ENCODE results near the gene IPPK. TPM values are rescaled to one million over a fixed set of nuclear protein-coding genes. Genes with fewer than 3 reads are reported as not detected.

The IPPK gene
- total RNA-seq, 4 donors from 2014 or later = 7.2 to 14.1 (median 8.9) TPM

DNA sequence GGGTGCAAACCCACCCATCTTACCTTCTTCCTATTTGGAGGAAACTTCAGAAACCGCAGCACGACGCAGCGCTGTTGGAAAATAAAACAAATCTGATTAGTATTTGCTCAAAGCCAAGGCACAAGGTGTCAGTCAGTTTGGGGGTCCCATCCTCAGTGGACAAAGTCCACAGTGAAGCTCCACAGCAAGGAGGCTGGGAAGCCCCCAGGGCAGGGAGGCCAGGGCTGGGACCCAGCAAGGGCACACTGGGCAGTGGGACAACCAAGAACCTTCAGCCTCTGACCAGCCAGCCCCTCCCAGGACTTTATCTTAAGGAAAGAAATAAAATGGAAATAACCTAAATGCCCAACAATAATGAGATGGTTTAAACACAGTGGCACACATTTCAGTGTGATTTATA is 11.3 kb downstream of the IPPK start:
- peaks cover 0 to 48% of the 10 kb centered on the region in 2 donors for H3K36me3 ChIP-seq
- no peak overlapping the region for H3K4me3 ChIP-seq
- 89 to 94% methylated on average over 4 of the region's 4 CpGs for WGBS, 2 donors (ENCODE audit: low coverage in 1 of 2)
- H3K4me1 ChIP-seq = peaks cover 0 to 17% (median 3%) of the 10 kb centered on the region in 3 donors
- TF ChIP-seq, protein P1, sequence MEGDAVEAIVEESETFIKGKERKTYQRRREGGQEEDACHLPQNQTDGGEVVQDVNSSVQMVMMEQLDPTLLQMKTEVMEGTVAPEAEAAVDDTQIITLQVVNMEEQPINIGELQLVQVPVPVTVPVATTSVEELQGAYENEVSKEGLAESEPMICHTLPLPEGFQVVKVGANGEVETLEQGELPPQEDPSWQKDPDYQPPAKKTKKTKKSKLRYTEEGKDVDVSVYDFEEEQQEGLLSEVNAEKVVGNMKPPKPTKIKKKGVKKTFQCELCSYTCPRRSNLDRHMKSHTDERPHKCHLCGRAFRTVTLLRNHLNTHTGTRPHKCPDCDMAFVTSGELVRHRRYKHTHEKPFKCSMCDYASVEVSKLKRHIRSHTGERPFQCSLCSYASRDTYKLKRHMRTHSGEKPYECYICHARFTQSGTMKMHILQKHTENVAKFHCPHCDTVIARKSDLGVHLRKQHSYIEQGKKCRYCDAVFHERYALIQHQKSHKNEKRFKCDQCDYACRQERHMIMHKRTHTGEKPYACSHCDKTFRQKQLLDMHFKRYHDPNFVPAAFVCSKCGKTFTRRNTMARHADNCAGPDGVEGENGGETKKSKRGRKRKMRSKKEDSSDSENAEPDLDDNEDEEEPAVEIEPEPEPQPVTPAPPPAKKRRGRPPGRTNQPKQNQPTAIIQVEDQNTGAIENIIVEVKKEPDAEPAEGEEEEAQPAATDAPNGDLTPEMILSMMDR (IDR thresholded peaks at IDR 0.05) = no peak
- TF ChIP-seq EP300 (IDR thresholded peaks at IDR 0.05) = no peak
- no peak for TF ChIP-seq POLR2A (IDR thresholded peaks at IDR 0.05)
- TF ChIP-seq POLR2AphosphoS5 (IDR thresholded peaks at IDR 0.05) = no peak
- no peak for ATAC-seq
- H3K9me3 ChIP-seq = no peaks in the 10 kb centered on the region
- H3K27me3 ChIP-seq = no peaks in the 10 kb centered on the region
- H3K27ac ChIP-seq = no peak overlapping the region

DNA sequence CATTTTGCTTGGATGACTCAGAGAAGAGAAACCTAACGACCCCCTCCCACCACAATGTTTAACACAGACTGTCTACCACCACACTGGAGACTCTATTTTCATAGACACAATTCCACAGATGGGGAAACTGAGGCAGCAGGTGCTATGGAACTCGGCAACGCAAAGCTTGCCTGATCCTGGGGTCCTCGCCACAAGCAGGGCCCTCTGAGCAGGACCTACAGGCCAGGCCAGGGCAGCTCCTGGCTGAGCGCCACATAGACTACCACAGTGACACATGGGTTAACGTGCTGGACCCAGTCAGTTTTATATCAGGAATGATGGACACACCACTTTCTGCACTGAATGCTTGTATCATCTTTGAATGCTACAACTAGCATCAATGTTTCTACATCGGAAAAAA is 11.8 kb downstream of the IPPK start:
- no peak for ATAC-seq
- no peaks in the 10 kb centered on the region for H3K27me3 ChIP-seq
- TF ChIP-seq POLR2AphosphoS5 (IDR thresholded peaks at IDR 0.05) (no peak), POLR2A (IDR thresholded peaks at IDR 0.05) (no peak)
- H3K4me3 ChIP-seq = no peak overlapping the region
- no peaks in the 10 kb centered on the region for H3K9me3 ChIP-seq
- peaks cover 0 to 21% (median 3%) of the 10 kb centered on the region in 3 donors for H3K4me1 ChIP-seq
- H3K36me3 ChIP-seq = peaks cover 0 to 48% of the 10 kb centered on the region in 2 donors
- no peak overlapping the region for H3K27ac ChIP-seq
- 92 to 100% methylated on average over 1 to 2 of the region's 7 CpGs for WGBS, 2 donors (ENCODE audit: low coverage in 1 of 2)

DNA sequence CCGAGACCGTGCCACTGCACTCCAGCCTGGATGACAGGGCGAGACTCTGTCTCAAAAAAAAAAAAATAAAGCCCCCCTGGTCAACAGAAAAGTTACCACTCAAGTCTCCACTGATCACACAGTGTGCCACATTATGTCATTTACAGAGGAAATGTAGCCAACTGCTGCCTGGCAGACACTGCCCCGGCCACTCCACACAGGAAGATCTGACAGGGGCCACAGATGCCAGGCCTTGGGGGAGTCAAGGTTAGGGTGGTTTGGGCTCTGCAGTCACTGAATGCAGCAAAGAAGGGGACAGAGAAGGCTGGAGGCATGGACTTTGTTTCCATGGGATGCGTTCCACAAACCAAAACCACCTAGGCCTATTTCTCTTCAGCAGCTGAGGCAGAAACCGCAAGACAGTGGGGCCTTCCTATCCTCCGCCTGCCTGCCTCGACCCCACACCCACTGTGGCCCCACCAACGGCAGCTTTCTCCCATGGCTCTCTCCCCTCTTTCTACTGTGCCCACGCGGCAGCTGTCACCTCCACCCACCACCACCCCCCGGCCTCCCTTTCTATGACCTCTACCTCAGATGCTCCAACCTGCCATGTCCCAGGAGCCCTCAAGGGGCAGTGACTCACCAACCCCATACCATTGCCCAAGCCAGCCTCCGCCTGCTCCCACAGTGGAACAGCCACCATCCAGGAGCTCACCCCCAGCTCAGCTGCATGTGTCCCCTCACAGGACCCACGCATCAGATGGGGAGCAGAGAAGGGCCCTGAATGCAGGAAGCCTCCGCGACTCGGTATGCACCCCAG is 12.4 kb downstream of the IPPK start:
- no peak for ATAC-seq
- H3K27me3 ChIP-seq = no peaks in the 10 kb centered on the region
- TF ChIP-seq EP300 (IDR thresholded peaks at IDR 0.05) = no peak
- no peak for TF ChIP-seq POLR2A (IDR thresholded peaks at IDR 0.05)
- TF ChIP-seq, protein P1 (IDR thresholded peaks at IDR 0.05) = no peak
- TF ChIP-seq POLR2AphosphoS5 (IDR thresholded peaks at IDR 0.05) = no peak
- 76 to 89% methylated on average over 3 to 8 of the region's 17 CpGs for WGBS, 2 donors (ENCODE audit: low coverage in 1 of 2)
- no peak overlapping the region for H3K4me3 ChIP-seq
- H3K27ac ChIP-seq = no peak overlapping the region
- peaks cover 0 to 50% of the 10 kb centered on the region in 2 donors for H3K36me3 ChIP-seq
- no peaks in the 10 kb centered on the region for H3K9me3 ChIP-seq
- peaks cover 0 to 27% (median 3%) of the 10 kb centered on the region in 3 donors for H3K4me1 ChIP-seq

DNA sequence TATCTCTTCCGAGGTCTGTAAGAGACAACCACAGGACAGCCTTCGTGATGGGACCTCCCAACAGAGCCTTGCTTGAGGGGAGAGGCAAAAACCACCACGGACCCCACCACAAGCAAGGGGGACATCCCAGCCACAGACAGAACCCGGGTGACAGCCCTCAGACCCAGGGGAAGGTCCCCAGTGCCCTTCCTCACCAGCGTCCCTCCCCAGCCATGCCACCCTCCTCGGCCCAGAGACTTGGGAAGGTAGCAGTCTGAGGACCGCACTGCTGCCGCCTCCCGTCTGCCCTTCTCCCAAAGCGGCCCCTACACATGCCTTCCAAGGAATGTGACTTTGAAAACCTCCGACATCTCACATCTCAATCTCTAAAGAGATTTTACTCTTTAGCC is 13.4 kb downstream of the IPPK start:
- Histone ChIP-seq H3K9me3 (no peaks in the 10 kb centered on the region), H3K4me3 (no peak overlapping the region), H3K4me1 (peaks cover 0 to 28% (median 3%) of the 10 kb centered on the region in 3 donors), H3K27me3 (no peaks in the 10 kb centered on the region), H3K36me3 (peaks cover 0 to 55% of the 10 kb centered on the region in 2 donors), H3K27ac (no peak overlapping the region)
- no peak for ATAC-seq
- WGBS, 2 donors (ENCODE audit: low coverage in 1 of 2) = 82 to 96% methylated on average over 3 to 8 of the region's 11 CpGs
- TF ChIP-seq, protein P1 (IDR thresholded peaks at IDR 0.05) = no peak
- no peak for TF ChIP-seq POLR2AphosphoS5 (IDR thresholded peaks at IDR 0.05)
- no peak for TF ChIP-seq EP300 (IDR thresholded peaks at IDR 0.05)

DNA sequence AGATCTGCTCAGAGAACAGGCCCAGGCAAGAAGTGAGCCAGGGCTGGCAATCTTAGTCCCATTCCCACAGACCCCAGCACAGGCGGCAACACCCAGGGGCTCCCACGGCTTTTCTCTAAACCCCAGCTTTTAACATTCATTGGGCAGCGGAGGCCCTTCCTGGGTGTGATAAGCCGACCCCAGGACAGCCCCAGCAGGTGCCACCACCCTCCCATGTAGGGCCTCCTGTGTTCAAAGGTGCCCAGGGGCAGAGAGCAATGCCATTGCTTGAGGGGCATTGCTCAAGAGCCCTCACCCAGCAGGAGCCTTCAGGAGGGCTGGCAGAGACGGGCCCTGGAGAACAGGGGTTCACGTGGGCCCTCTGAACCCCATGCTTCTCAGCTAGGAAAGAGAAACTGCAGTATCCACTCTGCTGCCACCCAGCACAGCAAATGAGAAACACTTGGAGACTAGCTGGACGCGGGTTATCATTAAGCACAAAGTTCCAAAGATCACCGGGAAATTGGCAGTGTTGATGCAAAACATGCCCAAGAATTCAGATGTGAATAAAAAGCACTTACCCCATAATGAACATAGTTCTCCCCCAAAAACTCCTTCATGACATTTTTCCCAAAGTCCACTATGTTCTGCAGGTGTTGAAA is 13.9 kb downstream of the IPPK start:
- WGBS, 2 donors (ENCODE audit: low coverage in 1 of 2) = 93% methylated on average over 3 of the region's 9 CpGs
- H3K4me1 ChIP-seq = peaks cover 0 to 34% (median 3%) of the 10 kb centered on the region in 3 donors
- no peaks in the 10 kb centered on the region for H3K27me3 ChIP-seq
- no peak overlapping the region for H3K27ac ChIP-seq
- no peaks in the 10 kb centered on the region for H3K9me3 ChIP-seq
- no peak for ATAC-seq
- no peak for TF ChIP-seq POLR2A (IDR thresholded peaks at IDR 0.05)
- no peak for TF ChIP-seq EP300 (IDR thresholded peaks at IDR 0.05)
- H3K36me3 ChIP-seq = peaks cover 0 to 60% of the 10 kb centered on the region in 2 donors
- no peak overlapping the region for H3K4me3 ChIP-seq

Measured in gastroesophageal sphincter (tissue), 4 donors.